Stimulated activated CD4-positive, alpha-beta T cell treated with anti-CD3 and anti-CD28 coated beads, TNF-alpha, amount 100 ng/mL, for 1 hour (primary cell): Measurements from ENCODE around the gene LRCH1.

Source experiments
- DNase-seq, 3 donors: peaks; one replicate each; pipeline ENCODE4 v3.0.0-alpha.2; 2020; ENCODE audit warnings: low read depth in 3 of 3, low spot score in 1 of 3

Gene LRCH1

GRCh38 chr13:46687810-46688209 is 134.8 kb downstream of the LRCH1 start:
- DNase-seq = no peak

- no peak for DNase-seq
These were observed 135.3 kb downstream of the LRCH1 start for GRCh38 chr13:46688306-46688705.

- DNase-seq = no peak
These were observed 145.0 kb downstream of the LRCH1 start for GRCh38 chr13:46698014-46698413.

GRCh38 chr13:46698910-46699460 is 146.0 kb downstream of the LRCH1 start:
- DNase-seq = no peak

- DNase-seq = no peak
These were observed 159.6 kb downstream of the LRCH1 start for GRCh38 chr13:46712524-46712923.

GRCh38 chr13:46715363-46715762 is 162.4 kb downstream of the LRCH1 start:
- DNase-seq = no peak

- no peak for DNase-seq
These were observed 163.9 kb downstream of the LRCH1 start for GRCh38 chr13:46716821-46717220.

- no peak for DNase-seq
These were observed 164.3 kb downstream of the LRCH1 start for GRCh38 chr13:46717275-46717674.

GRCh38 chr13:46717856-46718255 is 164.9 kb downstream of the LRCH1 start:
- DNase-seq = no peak

GRCh38 chr13:46720189-46720588 is 167.2 kb downstream of the LRCH1 start:
- DNase-seq = no peak

GRCh38 chr13:46721054-46721453 is 168.1 kb downstream of the LRCH1 start:
- DNase-seq = peak in 1 of 3 donors; percentile 18

GRCh38 chr13:46726347-46726746 is 173.4 kb downstream of the LRCH1 start:
- DNase-seq = no peak

GRCh38 chr13:46728777-46729176 is 175.8 kb downstream of the LRCH1 start:
- DNase-seq = no peak

- no peak for DNase-seq
These were observed 178.6 kb downstream of the LRCH1 start for GRCh38 chr13:46731535-46731934.

GRCh38 chr13:46735425-46735824 is 182.5 kb downstream of the LRCH1 start:
- no peak for DNase-seq

- DNase-seq = no peak
These were observed 183.8 kb downstream of the LRCH1 start for GRCh38 chr13:46736541-46737310.

GRCh38 chr13:46738055-46738454 is 185.1 kb downstream of the LRCH1 start:
- no peak for DNase-seq

GRCh38 chr13:46738766-46739165 is 185.8 kb downstream of the LRCH1 start:
- no peak for DNase-seq

GRCh38 chr13:46739447-46740098 is 186.6 kb downstream of the LRCH1 start:
- DNase-seq = no peak

GRCh38 chr13:46743191-46743590 is 190.2 kb downstream of the LRCH1 start:
- no peak for DNase-seq

- no peak for DNase-seq
These were observed 192.1 kb downstream of the LRCH1 start for GRCh38 chr13:46745062-46745461.

- no peak for DNase-seq
These were observed 192.7 kb downstream of the LRCH1 start for GRCh38 chr13:46745706-46746105.
